Activated T-cell treated with anti-CD3 and anti-CD28 coated beads, Interleukin-2, amount 50 U/mL, for 24 hours (primary cell): Measurements from ENCODE around the gene POLE3.
A peak's percentile ranks its signal among the peaks of the same experiment; 100 is the strongest.
"Not testable (repeated sequence)": the region's sequence is repeated elsewhere in the genome, so short reads cannot be mapped to it uniquely, and the experiment has no call there.

Experiments
- DNase-seq: peaks from one replicate; pipeline ENCODE4 v3.0.0-alpha.2; 2020
- H3K27ac Mint-ChIP-seq: 2 replicates; pipeline ENCODE4 v1.8.0; 2020; ENCODE audit warnings: mild to moderate bottlenecking, mixed read lengths
- H3K27me3 Mint-ChIP-seq: 2 replicates; pipeline ENCODE4 v1.8.0; 2020; ENCODE audit warnings: mixed read lengths
- H3K36me3 Mint-ChIP-seq: 2 replicates; pipeline ENCODE4 v1.8.0; 2020; ENCODE audit warnings: low read depth, mixed read lengths
- H3K4me1 Mint-ChIP-seq: 2 replicates; pipeline ENCODE4 v1.8.0; 2020; ENCODE audit warnings: low read depth, mixed read lengths
- H3K4me3 Mint-ChIP-seq: 2 replicates; pipeline ENCODE4 v1.8.0; 2020; ENCODE audit warnings: mild to moderate bottlenecking, moderate library complexity, mixed read lengths
- H3K9me3 Mint-ChIP-seq: 2 replicates; pipeline ENCODE4 v1.8.0; 2020; ENCODE audit warnings: mixed read lengths

Gene POLE3

DNA sequence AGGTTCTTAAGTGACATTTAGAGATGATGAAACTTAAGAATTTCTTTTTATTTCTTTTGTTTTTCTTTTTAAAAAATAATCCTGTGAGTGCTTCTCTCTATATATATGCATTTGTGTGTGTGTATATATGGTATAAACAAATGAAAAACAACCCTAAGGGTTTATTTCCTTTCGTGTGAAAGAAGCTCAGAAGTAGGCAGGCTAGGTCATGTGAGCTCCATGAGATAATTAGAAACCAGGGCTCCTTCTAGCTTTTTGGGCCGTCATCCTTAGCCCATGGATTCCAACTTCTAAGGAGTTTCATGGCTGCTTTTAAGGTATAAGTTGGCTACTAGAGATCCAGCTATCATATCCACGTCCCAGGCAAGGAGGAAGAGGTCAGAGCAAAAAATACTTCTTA lies 11.3 kb upstream of the POLE3 start:
- Mint-ChIP-seq H3K27me3 (peaks cover 7% of the 10 kb centered on the region), H3K36me3 (no peaks in the 10 kb centered on the region), H3K27ac (no peak overlapping the region), H3K4me1 (no peaks in the 10 kb centered on the region), H3K4me3 (no peak overlapping the region), H3K9me3 (no peaks in the 10 kb centered on the region)
- DNase-seq = no peak

DNA sequence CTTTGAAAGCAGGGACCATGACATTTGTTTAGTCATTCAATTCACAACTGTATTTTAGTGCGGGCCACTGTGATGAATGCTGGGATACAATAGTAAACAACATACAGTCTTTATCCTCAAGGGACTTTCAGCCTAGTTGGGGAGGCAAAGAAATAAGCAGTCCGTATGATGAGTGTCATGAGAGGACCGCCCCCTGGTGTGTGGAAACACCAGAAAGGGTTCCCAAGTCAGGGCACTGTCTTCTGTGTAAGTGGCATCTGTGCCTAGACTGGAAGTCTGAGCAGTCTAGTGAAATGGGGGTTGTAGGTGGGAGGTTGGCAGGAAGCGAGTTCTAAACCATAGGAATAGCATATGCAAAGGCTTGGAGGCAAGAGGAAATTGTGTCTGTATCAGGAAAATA lies 6.9 kb upstream of the POLE3 start:
- Mint-ChIP-seq H3K4me3 (no peak overlapping the region), H3K27me3 (no peaks in the 10 kb centered on the region), H3K27ac (no peak overlapping the region), H3K9me3 (no peaks in the 10 kb centered on the region), H3K4me1 (no peaks in the 10 kb centered on the region), H3K36me3 (no peaks in the 10 kb centered on the region)
- no peak for DNase-seq

DNA sequence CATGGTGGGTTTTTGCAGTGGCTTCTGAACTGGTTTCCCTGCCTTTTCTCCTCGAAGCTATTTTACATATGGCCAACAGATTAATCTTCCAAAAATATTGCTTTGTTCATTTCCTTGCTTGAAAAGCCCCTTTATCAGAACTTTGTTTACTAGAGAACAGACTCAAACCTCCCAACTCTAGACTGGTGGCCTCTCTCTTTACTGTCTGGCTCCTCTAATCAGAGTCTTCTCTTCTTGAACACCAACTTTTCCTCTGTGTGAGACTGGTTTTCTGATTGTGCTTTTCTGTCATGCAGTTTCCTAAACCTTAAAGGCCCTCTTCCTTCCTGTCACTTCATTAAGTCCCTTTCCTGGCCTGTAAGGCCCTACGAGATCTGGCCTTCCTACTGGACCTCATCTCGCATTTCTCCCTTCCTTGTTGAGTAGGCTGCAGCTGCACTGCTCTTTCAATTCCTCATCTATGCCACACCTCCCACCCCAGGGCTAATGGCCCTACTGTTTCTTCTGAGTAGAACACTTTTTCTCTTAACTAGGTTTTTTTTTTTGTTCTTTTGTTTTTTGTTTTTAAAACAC lies 5.8 kb upstream of the POLE3 start:
- Mint-ChIP-seq H3K27me3 (no peaks in the 10 kb centered on the region), H3K36me3 (no peaks in the 10 kb centered on the region), H3K4me3 (no peak overlapping the region), H3K9me3 (no peaks in the 10 kb centered on the region), H3K4me1 (peaks cover 6% of the 10 kb centered on the region), H3K27ac (no peak overlapping the region)
- DNase-seq = no peak

DNA sequence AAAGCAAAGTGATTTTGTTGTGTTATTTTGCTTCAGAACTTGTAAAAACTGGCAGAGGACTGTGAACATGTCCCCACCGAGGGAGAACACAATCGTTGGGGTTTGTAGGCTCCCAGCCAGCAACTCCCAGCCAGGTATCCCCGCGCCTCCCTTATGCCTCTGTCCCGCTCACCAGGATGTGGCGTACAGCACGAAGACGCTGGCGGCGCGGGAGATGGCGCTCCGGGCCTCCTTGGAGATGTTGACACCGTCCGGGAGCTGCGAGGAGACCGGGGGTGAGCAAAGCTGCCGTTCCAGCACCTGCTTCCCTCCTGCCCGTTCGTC lies 630 bp downstream of the POLE3 start:
- Mint-ChIP-seq H3K27me3 (no peaks in the 10 kb centered on the region), H3K36me3 (peaks cover 49% of the 10 kb centered on the region), H3K27ac (peak overlapping the region; percentile 99), H3K4me3 (peak overlapping the region; percentile 94), H3K9me3 (no peaks in the 10 kb centered on the region), H3K4me1 (peaks cover 37% of the 10 kb centered on the region)
- no peak for DNase-seq

DNA sequence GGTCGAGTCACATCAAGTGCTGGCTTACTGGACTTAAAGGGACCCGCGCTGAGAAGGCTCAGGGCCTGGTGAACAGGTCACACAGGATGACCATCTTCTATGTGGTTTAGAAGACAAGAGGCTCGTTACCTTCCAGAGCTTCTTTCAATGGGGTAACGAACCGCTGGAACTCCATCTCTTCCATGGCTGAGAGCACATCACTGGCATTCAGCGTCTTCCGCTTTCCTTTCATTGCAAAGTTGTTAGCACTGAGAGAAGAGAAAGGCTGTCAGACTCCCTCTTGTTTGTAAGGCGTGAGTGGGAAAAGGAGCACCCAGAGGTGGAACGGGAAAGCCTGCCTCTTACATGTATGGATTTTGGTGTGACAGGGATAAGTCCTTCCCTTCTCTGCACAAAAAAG lies 994 bp downstream of the POLE3 start:
- DNase-seq = no peak
- Mint-ChIP-seq H3K4me3 (peak overlapping the region; percentile 94), H3K9me3 (no peaks in the 10 kb centered on the region), H3K27ac (peak overlapping the region; percentile 99), H3K4me1 (peaks cover 37% of the 10 kb centered on the region), H3K36me3 (peaks cover 49% of the 10 kb centered on the region), H3K27me3 (no peaks in the 10 kb centered on the region)

DNA sequence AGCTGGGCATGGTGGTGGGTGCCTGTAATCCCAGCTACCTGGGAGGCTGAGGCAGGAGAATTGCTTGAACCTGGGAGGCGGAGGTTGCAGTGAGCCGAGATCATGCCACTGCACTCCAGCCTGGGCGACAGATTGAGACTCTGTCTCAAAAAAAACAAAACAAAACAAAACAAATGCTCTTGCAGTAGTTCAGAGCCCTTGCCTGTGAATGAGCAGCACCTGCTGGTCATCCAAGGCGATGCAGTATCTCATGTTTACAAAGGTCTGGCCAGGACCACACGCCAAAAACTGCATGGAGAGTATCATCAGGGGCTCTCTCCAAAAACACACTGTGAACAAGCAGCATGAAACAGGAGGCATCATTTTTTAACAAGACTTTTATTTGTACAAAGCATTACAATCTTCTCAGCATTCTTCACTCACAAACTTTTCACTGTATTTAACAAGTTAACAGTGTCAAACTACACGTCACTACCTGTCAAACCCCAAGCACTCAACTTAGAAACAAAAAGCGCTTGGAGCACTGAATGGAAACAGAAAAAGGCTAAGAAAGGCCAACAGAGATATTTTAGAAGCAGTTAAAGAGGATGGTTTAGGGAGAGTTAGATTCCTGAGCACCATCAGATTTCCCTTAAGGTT lies 3.5 kb downstream of the POLE3 start:
- Mint-ChIP-seq H3K36me3 (peaks cover 49% of the 10 kb centered on the region), H3K4me1 (peaks cover 36% of the 10 kb centered on the region), H3K4me3 (peak overlapping the region; percentile 94), H3K27ac (peak overlapping the region; percentile 99)
- DNase-seq = peak; percentile 57
- not testable (repeated sequence) for H3K9me3 Mint-ChIP-seq, H3K27me3 Mint-ChIP-seq

DNA sequence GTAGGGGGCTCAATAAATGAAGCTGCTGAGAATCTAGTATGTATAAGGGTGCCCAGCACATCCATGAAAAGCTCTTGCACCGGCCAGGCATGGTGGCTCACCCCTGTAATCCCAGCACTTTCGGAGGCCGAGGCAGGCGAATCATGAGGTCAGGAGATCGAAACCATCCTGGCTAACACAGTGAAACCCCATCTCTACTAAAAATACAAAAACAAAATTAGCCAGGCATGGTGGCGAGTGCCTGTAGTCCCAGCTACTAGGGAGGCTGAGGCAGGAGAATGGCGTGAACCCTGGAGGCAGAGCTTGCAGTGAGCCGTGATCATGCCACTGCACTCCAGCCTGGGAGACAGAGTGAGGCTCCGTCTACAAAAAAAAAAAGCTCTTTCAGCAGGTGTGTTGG lies 4.1 kb downstream of the POLE3 start:
- H3K27me3 Mint-ChIP-seq, DNase-seq, H3K9me3 Mint-ChIP-seq, H3K4me3 Mint-ChIP-seq: not testable (repeated sequence)
- peak overlapping the region; percentile 99 for H3K27ac Mint-ChIP-seq
- peaks cover 38% of the 10 kb centered on the region for H3K4me1 Mint-ChIP-seq
- peaks cover 49% of the 10 kb centered on the region for H3K36me3 Mint-ChIP-seq

DNA sequence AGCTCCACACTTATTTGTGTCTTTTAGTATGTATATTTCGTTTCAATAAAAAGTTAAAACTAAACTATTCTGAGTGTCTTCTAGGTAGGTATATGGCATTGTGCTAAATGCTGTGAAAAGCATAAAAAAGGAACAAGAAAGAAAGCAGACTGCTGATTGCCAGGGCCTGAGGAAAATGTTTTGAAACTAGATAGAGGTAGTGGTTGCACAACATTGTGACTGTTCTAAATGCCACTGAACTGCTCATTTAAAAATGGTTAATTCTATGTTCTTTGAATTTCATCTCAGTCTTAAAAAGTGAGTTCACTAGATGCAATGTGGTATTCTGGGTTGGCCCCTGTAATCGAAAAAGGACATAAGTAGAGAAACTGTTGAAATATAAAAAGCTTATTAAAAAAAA lies 6.8 kb downstream of the POLE3 start:
- no peak overlapping the region for H3K4me3 Mint-ChIP-seq
- H3K9me3 Mint-ChIP-seq = no peaks in the 10 kb centered on the region
- no peaks in the 10 kb centered on the region for H3K27me3 Mint-ChIP-seq
- H3K27ac Mint-ChIP-seq = no peak overlapping the region
- peaks cover 24% of the 10 kb centered on the region for H3K36me3 Mint-ChIP-seq
- DNase-seq = no peak
- peaks cover 40% of the 10 kb centered on the region for H3K4me1 Mint-ChIP-seq

DNA sequence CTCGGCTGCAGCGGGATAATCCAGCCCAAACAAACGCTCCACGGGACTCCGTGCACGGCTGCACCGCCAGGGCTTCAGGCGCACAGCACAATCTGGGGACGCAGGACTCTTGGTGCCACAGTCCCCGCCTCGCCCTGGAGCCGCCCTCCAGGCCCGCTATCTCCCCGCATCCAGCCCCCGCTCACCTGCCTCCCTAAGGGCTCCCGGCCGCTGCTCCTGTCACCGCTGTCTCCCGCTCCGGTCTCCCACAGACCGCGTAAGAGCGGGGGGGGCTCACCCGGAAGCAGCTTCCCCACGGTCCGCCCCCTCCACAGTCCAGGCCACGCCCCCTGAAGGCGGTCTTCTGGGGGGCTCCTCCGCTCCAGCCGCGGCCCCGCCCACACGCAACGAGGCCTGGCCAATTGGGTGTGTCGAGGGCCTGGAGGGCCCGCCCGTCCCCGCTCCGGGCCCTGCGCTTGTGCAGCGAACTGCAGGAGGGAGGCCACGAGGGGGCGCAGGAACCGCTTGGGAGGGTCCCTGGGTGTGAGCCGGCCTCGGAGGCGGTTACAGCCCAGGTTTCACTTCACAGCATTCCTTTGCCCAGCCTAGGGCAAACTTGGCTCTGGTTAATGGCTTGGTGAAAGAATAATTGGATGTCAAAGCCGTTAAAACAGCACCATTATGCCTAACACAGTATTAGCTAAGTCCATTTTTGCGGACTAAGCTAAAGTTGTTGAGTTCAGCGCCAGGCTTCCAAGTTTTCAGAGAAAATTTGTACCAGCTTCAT lies 9.3 kb downstream of the POLE3 start, which contains the start of gene ALAD:
ALAD (minus strand) TSS at position 258 of the 766 bp plus-strand sequence. CDS start 7,725 bp downstream, outside the sequence.
- DNase-seq = peak; percentile 99
- H3K27me3 Mint-ChIP-seq = no peaks in the 10 kb centered on the region
- H3K4me1 Mint-ChIP-seq = peaks cover 28% of the 10 kb centered on the region
- H3K27ac Mint-ChIP-seq = peak within 1 kb of the TSS; percentile 87
- H3K4me3 Mint-ChIP-seq = peak within 1 kb of the TSS; percentile 90
- H3K9me3 Mint-ChIP-seq = no peaks in the 10 kb centered on the region
- peaks cover 5% of the 10 kb centered on the region for H3K36me3 Mint-ChIP-seq

DNA sequence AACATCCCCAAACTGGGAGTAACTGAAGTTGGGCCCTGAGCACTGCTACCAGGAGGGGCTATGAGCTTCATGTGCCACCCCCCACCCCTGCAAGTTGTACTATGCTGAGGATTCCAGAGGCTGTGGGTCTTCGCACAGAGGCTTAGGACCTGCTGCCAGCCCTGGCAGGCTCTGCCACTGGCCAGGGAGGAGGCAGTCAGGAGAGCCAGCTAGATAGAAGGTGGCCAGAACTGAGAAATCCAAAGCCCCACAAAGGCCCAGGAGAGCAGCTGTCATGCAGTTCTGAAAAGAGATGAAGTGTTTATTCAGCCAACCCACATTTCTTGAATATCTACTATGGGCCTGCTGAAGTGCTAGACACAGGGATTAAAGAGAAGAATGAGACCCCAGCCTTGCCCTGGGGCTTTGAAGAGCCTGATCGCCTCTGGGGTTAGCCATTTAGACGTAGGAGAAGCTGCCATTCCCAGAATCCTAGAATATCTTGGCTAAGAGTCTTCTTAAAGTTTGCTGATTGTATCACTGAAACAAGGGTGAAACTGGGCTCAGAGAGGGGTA lies 10.8 kb downstream of the POLE3 start:
- H3K27me3 Mint-ChIP-seq = no peaks in the 10 kb centered on the region
- H3K36me3 Mint-ChIP-seq = peaks cover 9% of the 10 kb centered on the region
- no peak for DNase-seq
- peak overlapping the region; percentile 90 for H3K4me3 Mint-ChIP-seq
- H3K4me1 Mint-ChIP-seq = peaks cover 28% of the 10 kb centered on the region
- H3K27ac Mint-ChIP-seq = peak overlapping the region; percentile 52
- no peaks in the 10 kb centered on the region for H3K9me3 Mint-ChIP-seq

DNA sequence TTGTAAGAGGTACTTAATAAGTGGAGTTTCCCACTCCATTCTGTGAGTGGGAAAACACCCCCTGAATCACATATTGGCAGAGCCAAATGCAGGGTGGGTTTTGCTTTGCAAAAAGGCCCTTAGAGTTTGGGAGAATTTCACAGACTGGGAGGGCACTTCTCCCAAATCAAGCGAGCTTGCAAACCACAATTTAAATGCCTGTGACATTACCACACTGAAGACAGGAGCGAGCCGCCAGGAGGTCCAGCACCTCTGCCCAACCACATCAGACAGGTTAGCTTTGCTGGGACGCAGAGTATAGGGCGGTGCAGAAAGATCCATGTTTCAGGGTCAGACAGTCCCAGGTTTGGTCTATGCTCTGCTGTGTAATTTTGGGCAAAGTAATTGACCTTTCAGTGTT lies 11.7 kb downstream of the POLE3 start:
- Mint-ChIP-seq H3K4me3 (no peak overlapping the region), H3K36me3 (peaks cover 11% of the 10 kb centered on the region), H3K9me3 (no peaks in the 10 kb centered on the region), H3K27me3 (no peaks in the 10 kb centered on the region), H3K4me1 (peaks cover 28% of the 10 kb centered on the region), H3K27ac (no peak overlapping the region)
- DNase-seq = no peak

DNA sequence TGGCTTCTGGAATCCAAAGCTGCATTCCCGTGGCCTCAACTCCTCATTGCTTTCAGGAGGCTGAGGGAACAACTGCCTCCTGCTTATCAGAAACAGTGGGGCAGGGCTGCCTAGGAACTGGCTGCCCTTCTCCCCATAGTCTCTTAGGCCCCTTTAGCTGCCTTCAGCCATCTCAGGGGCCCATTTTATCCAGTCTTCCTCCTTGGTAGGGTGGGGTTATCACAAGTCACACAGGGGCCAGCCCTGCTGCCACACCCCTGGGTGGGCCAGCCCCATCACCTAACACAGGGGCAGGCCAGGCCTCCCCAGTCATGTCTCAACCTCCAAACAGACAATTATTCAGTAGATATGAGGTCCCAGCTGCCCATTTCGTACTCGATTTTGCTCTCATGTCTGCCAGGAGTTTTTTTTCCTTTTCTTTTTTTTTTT lies 13.3 kb downstream of the POLE3 start:
- H3K4me1 Mint-ChIP-seq = peaks cover 28% of the 10 kb centered on the region
- no peak overlapping the region for H3K4me3 Mint-ChIP-seq
- H3K27ac Mint-ChIP-seq = no peak overlapping the region
- H3K36me3 Mint-ChIP-seq = peaks cover 21% of the 10 kb centered on the region
- no peak for DNase-seq
- H3K27me3 Mint-ChIP-seq = no peaks in the 10 kb centered on the region
- no peaks in the 10 kb centered on the region for H3K9me3 Mint-ChIP-seq

DNA sequence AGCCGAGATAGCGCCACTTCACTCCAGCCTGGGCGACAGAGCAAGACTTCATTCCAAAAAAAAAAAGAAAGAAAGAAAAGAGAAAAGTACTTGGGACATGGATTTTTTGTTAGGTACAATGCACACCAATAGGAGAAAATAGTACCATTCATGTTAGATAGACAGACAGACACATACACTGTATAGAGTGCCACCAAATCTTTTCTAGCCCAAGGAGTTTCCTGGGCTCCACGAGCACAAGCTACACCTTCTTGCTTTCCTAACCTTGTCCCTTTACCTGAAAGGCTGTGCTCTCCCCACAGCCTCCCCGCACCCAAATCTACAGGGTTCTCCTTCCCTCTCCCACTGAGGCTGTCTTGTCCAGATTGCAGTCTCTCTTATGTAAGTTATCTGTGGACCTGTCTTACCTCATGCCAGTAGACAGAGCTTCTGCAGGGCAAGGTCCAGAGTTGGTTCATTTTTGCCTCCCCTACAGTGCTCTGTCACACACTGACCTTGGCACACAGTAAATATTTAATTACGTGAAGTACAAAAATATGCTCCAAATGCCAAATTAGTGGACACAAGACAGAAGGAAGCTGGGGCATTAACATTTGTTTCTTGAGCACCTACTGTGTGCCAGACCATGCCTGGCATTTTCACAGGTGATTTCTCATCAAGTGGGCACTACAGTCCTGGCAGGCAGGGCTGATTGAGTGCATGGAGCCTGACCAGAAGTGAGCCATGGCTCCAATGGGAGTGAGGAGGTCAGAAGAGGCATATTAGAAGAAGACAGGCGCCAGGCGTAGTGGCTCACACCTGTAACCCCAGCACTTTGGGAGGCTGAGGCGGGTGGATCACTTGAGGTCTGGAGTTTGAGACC lies 15.2 kb downstream of the POLE3 start:
- Mint-ChIP-seq H3K27ac (no peak overlapping the region), H3K36me3 (peaks cover 40% of the 10 kb centered on the region), H3K4me1 (peaks cover 19% of the 10 kb centered on the region), H3K4me3 (no peak overlapping the region), H3K27me3 (no peaks in the 10 kb centered on the region), H3K9me3 (no peaks in the 10 kb centered on the region)
- no peak for DNase-seq

DNA sequence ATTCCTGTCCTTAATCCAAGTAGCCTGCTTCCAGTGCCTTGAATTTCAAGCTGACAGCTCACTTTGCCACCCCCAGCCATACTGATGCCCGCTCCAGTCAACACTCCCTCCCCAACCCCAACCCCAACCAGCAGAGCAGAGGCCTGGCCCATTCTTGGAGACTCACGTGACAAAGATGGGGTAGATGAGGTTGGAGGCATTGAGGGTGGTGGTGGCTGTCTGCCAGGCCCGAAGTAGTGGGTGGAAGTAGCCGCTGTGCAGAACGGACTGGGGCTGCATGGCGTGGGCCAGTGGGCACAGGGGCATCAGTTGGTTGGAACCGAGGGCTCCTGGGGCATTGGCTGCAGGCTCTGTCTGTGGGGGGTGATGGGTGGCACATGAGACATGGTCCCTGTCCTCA lies 17.2 kb downstream of the POLE3 start:
- Mint-ChIP-seq H3K9me3 (no peaks in the 10 kb centered on the region), H3K27ac (no peak overlapping the region), H3K27me3 (no peaks in the 10 kb centered on the region), H3K4me3 (no peak overlapping the region), H3K4me1 (peaks cover 6% of the 10 kb centered on the region), H3K36me3 (peaks cover 57% of the 10 kb centered on the region)
- DNase-seq = no peak
